ENCODE data around the gene GATC. TPM values are rescaled to one million over a fixed set of nuclear protein-coding genes. Genes with fewer than 3 reads are reported as not detected.
A peak's percentile ranks its signal among the peaks of the same experiment; 100 is the strongest.

The GATC gene
- total RNA-seq, 2 donors from 2014 or later: 16.9 to 24.1 TPM

DNA sequence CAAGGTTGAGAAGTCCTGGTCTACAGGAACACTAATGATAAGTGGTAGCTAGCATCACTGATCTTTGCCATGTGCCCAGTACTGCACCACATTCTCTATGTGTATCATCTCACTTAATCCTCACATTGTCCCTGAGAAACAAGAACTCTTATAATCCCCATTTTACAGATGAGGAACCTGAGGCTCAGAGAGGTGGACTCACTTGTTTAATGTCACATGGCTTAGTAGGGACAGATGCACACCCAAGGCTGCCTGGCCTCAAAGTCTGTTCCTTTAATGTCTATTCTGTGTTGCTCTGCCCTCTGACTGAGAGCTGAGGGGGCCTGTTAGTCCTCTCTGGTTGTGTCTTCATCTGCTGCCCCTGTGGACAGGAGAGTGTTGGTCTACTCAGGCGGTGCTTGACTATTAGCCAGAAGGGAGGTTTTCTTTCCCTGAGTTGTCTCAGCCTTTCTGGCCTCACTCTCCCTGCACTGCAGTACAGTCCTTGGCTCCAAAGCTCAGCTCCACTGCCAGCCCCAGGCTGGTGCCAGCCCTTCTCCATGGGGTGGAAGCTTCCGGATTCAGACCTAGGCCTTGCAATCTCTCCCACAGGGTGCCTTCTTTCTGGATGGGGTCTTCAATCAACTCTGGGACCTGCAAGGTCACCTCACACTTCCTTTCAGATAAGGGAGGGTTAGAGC is 44.7 kb downstream of the GATC start:
- DNase-seq (peak; percentile 6 to 55 (median 39)), ATAC-seq (no peak)
- Histone ChIP-seq H3K36me3 (replicated peaks in 1 of 2; ENCODE audit: insufficient read depth in 1 of 2, low read depth in 2 of 2) (no peaks in the 10 kb centered on the region), H3K27ac (peak overlapping the region in 2 of 4 donors; percentile 14 to 20), H3K4me3 (no peak overlapping the region), H3K4me1 (peaks cover 27% of the 10 kb centered on the region), H3K9me3 (no peaks in the 10 kb centered on the region), H3K27me3 (no peaks in the 10 kb centered on the region)
- 59 to 69% methylated on average over 1 to 2 of the region's 2 CpGs for WGBS, 2 donors
- intact Hi-C loops (cut with DNase I): no loop called here
- TF ChIP-seq, protein P1, sequence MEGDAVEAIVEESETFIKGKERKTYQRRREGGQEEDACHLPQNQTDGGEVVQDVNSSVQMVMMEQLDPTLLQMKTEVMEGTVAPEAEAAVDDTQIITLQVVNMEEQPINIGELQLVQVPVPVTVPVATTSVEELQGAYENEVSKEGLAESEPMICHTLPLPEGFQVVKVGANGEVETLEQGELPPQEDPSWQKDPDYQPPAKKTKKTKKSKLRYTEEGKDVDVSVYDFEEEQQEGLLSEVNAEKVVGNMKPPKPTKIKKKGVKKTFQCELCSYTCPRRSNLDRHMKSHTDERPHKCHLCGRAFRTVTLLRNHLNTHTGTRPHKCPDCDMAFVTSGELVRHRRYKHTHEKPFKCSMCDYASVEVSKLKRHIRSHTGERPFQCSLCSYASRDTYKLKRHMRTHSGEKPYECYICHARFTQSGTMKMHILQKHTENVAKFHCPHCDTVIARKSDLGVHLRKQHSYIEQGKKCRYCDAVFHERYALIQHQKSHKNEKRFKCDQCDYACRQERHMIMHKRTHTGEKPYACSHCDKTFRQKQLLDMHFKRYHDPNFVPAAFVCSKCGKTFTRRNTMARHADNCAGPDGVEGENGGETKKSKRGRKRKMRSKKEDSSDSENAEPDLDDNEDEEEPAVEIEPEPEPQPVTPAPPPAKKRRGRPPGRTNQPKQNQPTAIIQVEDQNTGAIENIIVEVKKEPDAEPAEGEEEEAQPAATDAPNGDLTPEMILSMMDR (IDR thresholded peaks at IDR 0.05): no peak
- no peak for TF ChIP-seq POLR2A (IDR thresholded peaks at IDR 0.05)

- WGBS, 2 donors: 21 to 42% methylated on average over 9 to 17 of the region's 17 CpGs
- Histone ChIP-seq H3K27ac (peak overlapping the region in 3 of 4 donors; percentile 75 to 88 (median 85)), H3K27me3 (no peaks in the 10 kb centered on the region), H3K36me3 (replicated peaks in 1 of 2; ENCODE audit: insufficient read depth in 1 of 2, low read depth in 2 of 2) (no peaks in the 10 kb centered on the region), H3K4me1 (peaks cover 27% of the 10 kb centered on the region), H3K4me3 (peak overlapping the region; percentile 49 to 97), H3K9me3 (no peaks in the 10 kb centered on the region)
- ATAC-seq: no peak
- no peak for DNase-seq
- TF ChIP-seq, protein P1 (IDR thresholded peaks at IDR 0.05): no peak
- TF ChIP-seq POLR2A (IDR thresholded peaks at IDR 0.05): no peak
- intact Hi-C loops (cut with DNase I): no loop called here
Measured at GRCh38 chr12:120495186-120495730, 49.0 kb downstream of the GATC start.

- H3K36me3 ChIP-seq (replicated peaks in 1 of 2; ENCODE audit: insufficient read depth in 1 of 2, low read depth in 2 of 2): no peaks in the 10 kb centered on the region
- peaks cover 22% of the 10 kb centered on the region for H3K4me1 ChIP-seq
- WGBS, 2 donors: 0 to 1% methylated on average over 3 to 45 of the region's 53 CpGs
- peak within 1 kb of the TSS; percentile 73 to 88 (median 80) for H3K27ac ChIP-seq
- ATAC-seq (peak; percentile 99), DNase-seq (peak; percentile 97 to 98 (median 98))
- intact Hi-C loops (cut with DNase I): no loop called here
- no peaks in the 10 kb centered on the region for H3K9me3 ChIP-seq
- H3K4me3 ChIP-seq: peak within 1 kb of the TSS; percentile 49 to 97
- TF ChIP-seq POLR2A (IDR thresholded peaks at IDR 0.05): peak; percentile 78 to 94 (median 94)
- TF ChIP-seq, protein P1 (IDR thresholded peaks at IDR 0.05): peak in 3 of 7 experiments; percentile 28 to 47 (median 36)
- H3K27me3 ChIP-seq: no peaks in the 10 kb centered on the region
Measured at GRCh38 chr12:120495731-120496412, 49.6 kb downstream of the GATC start, which contains the start of gene DYNLL1. Gene DYNLL1 (plus strand): TSS chr12:120496113. CDS start chr12:120496422, 309 bp downstream.

GRCh38 chr12:120496413-120497340 is 50.4 kb downstream of the GATC start:
- H3K4me1 ChIP-seq: peaks cover 17% of the 10 kb centered on the region
- DNase-seq (peak; percentile 61 to 71 (median 64)), ATAC-seq (peak; percentile 31)
- H3K9me3 ChIP-seq: no peaks in the 10 kb centered on the region
- 0 to 1% methylated on average over 39 to 47 of the region's 47 CpGs for WGBS, 2 donors
- peak overlapping the region; percentile 73 to 88 (median 80) for H3K27ac ChIP-seq
- peak overlapping the region; percentile 49 to 97 for H3K4me3 ChIP-seq
- no peak for TF ChIP-seq POLR2A (IDR thresholded peaks at IDR 0.05)
- TF ChIP-seq, protein P1 (IDR thresholded peaks at IDR 0.05): peak in 1 of 7 experiments; percentile 20
- H3K36me3 ChIP-seq (replicated peaks in 1 of 2; ENCODE audit: insufficient read depth in 1 of 2, low read depth in 2 of 2): no peaks in the 10 kb centered on the region
- no peaks in the 10 kb centered on the region for H3K27me3 ChIP-seq
- intact Hi-C loops (cut with DNase I): no loop called here

Measured in body of pancreas (tissue), 4 donors.